A549 (cell line): ENCODE measurements around the gene MED27. TPM values are rescaled to one million over a fixed set of nuclear protein-coding genes. Genes with fewer than 3 reads are reported as not detected.

ENCODE experiments used
- ATAC-seq, 2 experiments: fragments of 200-7000 bp in 1 of 2; fragments of >200 bp in 1 of 2; cut with Nextera tagmentation in 1 of 2; cut with Tn5 transposase in 1 of 2; 3 replicates each; pipeline versions ENCODE4 v1.8.0 to v1.9.1; 2018 to 2020; ENCODE audit warnings: mild to moderate bottlenecking in 1 of 2, moderate library complexity in 1 of 2
- CTCF ChIA-PET: fragments of 300-600 bp; sonication (Branson Sonifier 250); formaldehyde crosslinking; extraction: SDS; loops from one replicate; lab custom pipeline; 2021; ENCODE audit warnings: antibody characterized with exemption, inconsistent platforms; lab: Yijun Ruan, JAX
- POLR2A ChIA-PET: fragments of 350-600 bp; formaldehyde crosslinking; extraction: SDS; loops from one replicate; lab custom pipeline; 2021; ENCODE audit warnings: antibody characterized with exemption, inconsistent platforms; lab: Yijun Ruan, JAX
- DNase-seq, 2 experiments: peaks; one replicate each; pipeline versions ENCODE4 v3.0.0 to v3.0.0-alpha.2; 2011 to 2016; ENCODE audit warnings: low read depth in 1 of 2, low spot score in 1 of 2
- FAIRE-seq: peaks from 2 replicates; lab custom pipeline; 2011; peaks lifted over from hg19 to GRCh38; lab: Jason Lieb, UNC
- H3K27ac ChIP-seq, 2 experiments: fragments of >200 bp; sonication (Bioruptor Twin); formaldehyde crosslinking; 3 replicates each; pipeline ENCODE4 v1.5.1; 2016 to 2017
- H3K4me1 ChIP-seq: fragments of >200 bp; sonication (Bioruptor Twin); formaldehyde crosslinking; 3 replicates; pipeline ENCODE4 v1.6.1; 2016
- H3K4me2 ChIP-seq: fragments of >200 bp; sonication (Bioruptor Twin); formaldehyde crosslinking; 3 replicates; pipeline ENCODE4 v1.6.1; 2016
- H3K4me3 ChIP-seq: fragments of >200 bp; sonication (Bioruptor Twin); formaldehyde crosslinking; 3 replicates; pipeline ENCODE4 v1.5.1; 2016
- H3K9me3 ChIP-seq: fragments of >200 bp; sonication (Bioruptor Twin); formaldehyde crosslinking; 3 replicates; pipeline ENCODE4 v1.6.1; 2016
- BCL3 ChIP-seq: fragments of >200 bp; sonication (Bioruptor Twin); formaldehyde crosslinking; IDR thresholded peaks from 3 replicates; pipeline ENCODE4 v1.6.1; 2016
- CHD2 ChIP-seq: fragments of 150-350 bp; IDR thresholded peaks from 2 replicates; pipeline ENCODE4 v1.6.1; 2014; ENCODE audit warnings: low read length; ENCODE audit not compliant: partially characterized antibody
- CHD4 ChIP-seq: fragments of 200-600 bp; sonication (generic); IDR thresholded peaks from 2 replicates; pipeline ENCODE4 v1.6.1; 2016; ENCODE audit warnings: antibody characterized with exemption, mild to moderate bottlenecking, borderline replicate concordance
- EHMT2 ChIP-seq: fragments of 200-600 bp; sonication (generic); IDR thresholded peaks from 2 replicates; pipeline ENCODE4 v1.6.1; 2016; ENCODE audit warnings: antibody characterized with exemption, low read depth, mild to moderate bottlenecking, moderate library complexity
- FOSL2 ChIP-seq, 2 experiments: fragments of 450-650 bp in 1 of 2; fragments of >200 bp in 1 of 2; sonication (Bioruptor Twin) in 1 of 2; formaldehyde crosslinking; IDR thresholded peaks; 2 replicates each; pipeline versions ENCODE4 v1.5.0 to v1.6.1; 2016 to 2020; ENCODE audit warnings: mild to moderate bottlenecking in 1 of 2, moderate library complexity in 1 of 2
- GATA3 ChIP-seq: IDR thresholded peaks from 2 replicates; pipeline ENCODE4 v1.6.1; 2012; ENCODE audit warnings: borderline replicate concordance
- HES2 ChIP-seq: fragments of >200 bp; sonication (Bioruptor Twin); formaldehyde crosslinking; IDR thresholded peaks from 2 replicates; pipeline ENCODE4 v1.6.1; 2016
- HMGXB4 ChIP-seq: fragments of 250-450 bp; sonication (Bioruptor Pico); IDR thresholded peaks from 2 replicates; pipeline ENCODE4 v1.5.0; 2021; ENCODE audit warnings: mild to moderate bottlenecking, moderate library complexity, borderline replicate concordance
- HOXB5 ChIP-seq: fragments of 250-450 bp; sonication (Bioruptor Pico); IDR thresholded peaks from 2 replicates; pipeline ENCODE4 v1.5.0; 2020; ENCODE audit warnings: mild to moderate bottlenecking, moderate library complexity
- JUN ChIP-seq, 2 experiments: fragments of >200 bp; sonication (Bioruptor Twin); formaldehyde crosslinking; IDR thresholded peaks; 2 replicates in 1 of 2; 3 replicates in 1 of 2; pipeline ENCODE4 v1.6.1; 2016 to 2017
- MAZ ChIP-seq: fragments of 150-350 bp; IDR thresholded peaks from 2 replicates; pipeline ENCODE4 v1.6.1; 2014; ENCODE audit warnings: antibody characterized with exemption, low read depth, low read length, borderline replicate concordance
- MYC ChIP-seq: IDR thresholded peaks from 2 replicates; pipeline ENCODE4 v1.6.1; 2012; ENCODE audit warnings: mild to moderate bottlenecking, inconsistent platforms, low read length, improper control_type of control experiment, borderline replicate concordance
- POLR2A ChIP-seq: IDR thresholded peaks from 2 replicates; pipeline ENCODE4 v1.6.1; 2012; ENCODE audit warnings: mild to moderate bottlenecking, low read length
- POLR2AphosphoS2 ChIP-seq: conservative IDR thresholded peaks from 2 replicates; pipeline ENCODE4 v1.6.1; 2012; ENCODE audit warnings: low read length, improper control_type of control experiment, inconsistent platforms
- TFCP2L1 ChIP-seq: fragments of 250-450 bp; sonication (Bioruptor Pico); IDR thresholded peaks from 2 replicates; pipeline ENCODE4 v1.5.0; 2021; ENCODE audit warnings: mild to moderate bottlenecking
- TP53 ChIP-seq: fragments of 250-450 bp; sonication (Bioruptor Pico); IDR thresholded peaks from 2 replicates; pipeline ENCODE4 v1.5.0; 2021; ENCODE audit warnings: mild to moderate bottlenecking, moderate library complexity
- USF2 ChIP-seq: fragments of 450-650 bp; IDR thresholded peaks from 2 replicates; pipeline ENCODE4 v1.6.1; 2014; ENCODE audit warnings: antibody characterized with exemption
- ZC3H11A ChIP-seq: fragments of 450-650 bp; IDR thresholded peaks from 2 replicates; pipeline ENCODE4 v1.6.1; 2014; ENCODE audit warnings: antibody characterized with exemption, mild to moderate bottlenecking
- WGBS: methylation state at CpG from one replicate; pipeline ENCODE4 v1.1.6; 2017; ENCODE audit errors: missing lambda C conversion rate; 5-methylcytosine and 5-hydroxymethylcytosine counted together
- polyA plus RNA-seq, 4 experiments: library from polyadenylated mRNA; depleted of rRNA in 3 of 4; stranded (reverse); fragments of >200 nt; fragmentation: RNase III in 1 of 4; extraction: RNeasy Plus Mini Kit Qiagen cat#74134 plus additional on column Dnase treatment in 1 of 4; gene quantifications; 2 replicates in 3 of 4; 3 replicates in 1 of 4; pipeline ENCODE4 v1.2.3, GENCODE V29; 2011 to 2017

The MED27 gene
- polyA plus RNA-seq, 2 of the 4 experiments (the other 2 are of a cell fraction), result 24.2 to 37.8 TPM

GRCh38 chr9:131817627-131818026 is 262.0 kb downstream of the MED27 start:
- no peak for FAIRE-seq

GRCh38 chr9:131817073-131817472 is 262.6 kb downstream of the MED27 start:
- Histone ChIP-seq H3K4me3 (no peak overlapping the region), H3K9me3 (no peaks in the 10 kb centered on the region), H3K4me2 (0 out of 3 replicates have a peak overlapping the region, but pooled peaks have one; percentile 20), H3K4me1 (0 out of 3 replicates have a peak, but pooled peaks cover 10% of the 10 kb centered on the region)
- ChIA-PET CTCF (interaction anchor here (1.0 to 1.6 kb wide), 2 partner anchors 352 to 446 kb away, joined by 4 to 6 read pairs; no protein-coding TSS in a partner anchor), POLR2A (no interaction called here)
- 70% methylated on average over 4 of the region's 4 CpGs for WGBS
- TF ChIP-seq JUN (IDR thresholded peaks at IDR 0.05) (no peak), CHD2 (no peak), USF2 (no peak), CHD4 (no peak), HOXB5 (no peak), MAZ (no peak), HES2 (no peak), ZC3H11A (no peak), BCL3 (no peak), GATA3 (no peak), POLR2A (no peak), FOSL2 (IDR thresholded peaks at IDR 0.05) (no peak), FOSL2 (CRISPR knock-in tag; IDR thresholded peaks at IDR 0.05) (no peak), TFCP2L1 (CRISPR knock-in tag) (no peak), EHMT2 (no peak), TP53 (CRISPR knock-in tag) (no peak), HMGXB4 (CRISPR knock-in tag) (no peak), POLR2AphosphoS2 (no peak)
- TF ChIP-seq, all 56 proteins: peak for 0
- no peak overlapping the region for H3K27ac ChIP-seq
- FAIRE-seq (no peak), DNase-seq (no peak), ATAC-seq (peak in 1 of 2 experiments; percentile 57; a peak in 3 of 6 replicates)

More at GRCh38 chr9:131817627-131818026, 262.0 kb downstream of the MED27 start:
- H3K4me3 ChIP-seq, result no peak overlapping the region
- ChIA-PET CTCF (interaction anchor here (1.0 to 1.6 kb wide), 2 partner anchors 351 to 446 kb away, joined by 4 to 6 read pairs; no protein-coding TSS in a partner anchor), POLR2A (no interaction called here)
- TF ChIP-seq MYC (no peak), POLR2A (no peak)
- peak in 1 of 2 experiments; percentile 26; a peak in 3 of 6 replicates for ATAC-seq
- H3K27ac ChIP-seq, result no peak overlapping the region
- 0 out of 3 replicates have a peak overlapping the region, but pooled peaks have one; percentile 20 for H3K4me2 ChIP-seq
- H3K9me3 ChIP-seq, result no peaks in the 10 kb centered on the region
- peak; percentile 28 to 80 for DNase-seq
- H3K4me1 ChIP-seq, result 0 out of 3 replicates have a peak, but pooled peaks cover 10% of the 10 kb centered on the region
- 14% methylated on average over 9 of the region's 9 CpGs for WGBS
